Fibroblast of the aortic adventitia (primary cell): Measurements from ENCODE around the gene EEF2KMT. TPM values are rescaled to one million over a fixed set of nuclear protein-coding genes. Genes with fewer than 3 reads are reported as not detected.

Experiments used
- DNase-seq: peaks from one replicate; pipeline ENCODE4 v3.0.0-alpha.2; 2010; ENCODE audit warnings: low read depth
- H3K4me3 ChIP-seq: 2 replicates; pipeline ENCODE4 v1.5.1; 2011; ENCODE audit warnings: low read depth, mild to moderate bottlenecking, control low read depth, low read length, moderate library complexity
- total RNA-seq: library from RNA; depleted of rRNA; stranded (reverse); fragments of >200 nt; gene quantifications from 2 replicates; pipeline ENCODE4 v1.2.3, GENCODE V29; 2012; ENCODE audit warnings: low replicate concordance
- TF ChIP-seq, protein P1 (sequence below): IDR thresholded peaks from 2 replicates; pipeline ENCODE4 v1.5.1; 2011; ENCODE audit warnings: mild to moderate bottlenecking, low read length, control low read depth, inconsistent platforms; ENCODE audit not compliant: insufficient read depth

Gene EEF2KMT
- total RNA-seq, 1 donor = 13.1 TPM

DNA sequence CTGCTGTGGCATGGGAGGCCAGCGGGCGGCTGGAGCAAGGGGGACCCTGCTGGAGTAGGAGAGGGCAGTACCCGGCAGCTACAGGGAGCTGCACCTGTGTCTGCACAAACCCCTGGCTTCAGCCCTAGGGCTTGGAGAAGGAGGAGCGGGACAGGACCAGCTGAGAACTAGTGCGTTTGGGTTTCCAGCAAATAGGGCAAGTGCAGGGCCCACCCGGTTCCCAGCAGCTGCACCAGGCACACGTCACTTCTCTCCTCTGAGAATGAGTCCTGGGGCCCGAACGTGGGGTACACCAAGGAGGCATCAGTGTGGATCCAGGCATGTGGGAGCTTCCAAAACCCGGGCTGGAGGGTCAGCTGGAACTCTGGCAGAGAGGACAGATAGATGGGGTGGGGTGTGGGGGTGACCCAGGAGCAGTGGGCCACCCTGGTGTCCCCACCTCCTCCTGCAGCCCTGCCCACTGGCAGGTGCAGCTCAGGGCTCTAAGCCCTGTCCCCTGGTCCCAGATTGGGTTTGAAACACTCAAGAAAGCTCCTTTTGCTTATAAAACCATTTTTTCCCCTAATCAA lies 37.4 kb downstream of the EEF2KMT start:
- DNase-seq = no peak
- TF ChIP-seq, protein P1, sequence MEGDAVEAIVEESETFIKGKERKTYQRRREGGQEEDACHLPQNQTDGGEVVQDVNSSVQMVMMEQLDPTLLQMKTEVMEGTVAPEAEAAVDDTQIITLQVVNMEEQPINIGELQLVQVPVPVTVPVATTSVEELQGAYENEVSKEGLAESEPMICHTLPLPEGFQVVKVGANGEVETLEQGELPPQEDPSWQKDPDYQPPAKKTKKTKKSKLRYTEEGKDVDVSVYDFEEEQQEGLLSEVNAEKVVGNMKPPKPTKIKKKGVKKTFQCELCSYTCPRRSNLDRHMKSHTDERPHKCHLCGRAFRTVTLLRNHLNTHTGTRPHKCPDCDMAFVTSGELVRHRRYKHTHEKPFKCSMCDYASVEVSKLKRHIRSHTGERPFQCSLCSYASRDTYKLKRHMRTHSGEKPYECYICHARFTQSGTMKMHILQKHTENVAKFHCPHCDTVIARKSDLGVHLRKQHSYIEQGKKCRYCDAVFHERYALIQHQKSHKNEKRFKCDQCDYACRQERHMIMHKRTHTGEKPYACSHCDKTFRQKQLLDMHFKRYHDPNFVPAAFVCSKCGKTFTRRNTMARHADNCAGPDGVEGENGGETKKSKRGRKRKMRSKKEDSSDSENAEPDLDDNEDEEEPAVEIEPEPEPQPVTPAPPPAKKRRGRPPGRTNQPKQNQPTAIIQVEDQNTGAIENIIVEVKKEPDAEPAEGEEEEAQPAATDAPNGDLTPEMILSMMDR = no peak
- no peak overlapping the region for H3K4me3 ChIP-seq

DNA sequence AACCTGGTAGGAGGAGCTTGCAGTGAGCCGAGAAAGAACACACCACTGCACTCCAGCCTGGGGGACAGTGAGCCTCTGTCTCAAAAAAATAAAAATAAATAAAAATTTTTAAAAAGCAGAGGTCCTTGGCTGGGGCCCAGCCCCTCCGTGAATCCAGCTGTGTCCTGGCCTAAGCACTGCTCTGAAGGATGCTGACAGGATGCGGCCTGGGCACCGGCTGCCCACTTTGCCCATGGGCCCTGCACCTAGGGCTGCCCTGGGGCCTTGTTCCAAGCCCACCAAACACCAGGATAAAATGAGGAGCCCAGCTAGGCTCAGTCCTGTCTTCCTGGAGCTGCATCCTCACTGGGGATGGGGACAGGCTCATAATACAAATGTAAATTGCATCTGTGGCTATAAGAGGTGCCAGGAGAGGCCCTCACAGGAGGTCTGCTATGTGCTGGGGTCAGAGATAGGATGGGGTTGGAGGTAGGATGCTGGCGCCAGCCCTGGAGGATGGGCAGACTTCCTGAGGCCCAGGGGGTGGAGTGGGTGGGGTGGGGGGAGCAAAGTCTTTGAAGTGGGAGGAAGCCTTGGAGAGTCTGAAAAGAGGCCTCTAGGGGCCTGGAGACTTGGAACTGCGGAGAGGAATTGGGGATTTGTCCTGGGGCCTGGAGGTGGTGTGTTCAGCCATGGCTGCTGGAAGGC lies 38.1 kb downstream of the EEF2KMT start:
- no peak for DNase-seq
- H3K4me3 ChIP-seq = no peak overlapping the region
- TF ChIP-seq, protein P1 = no peak

DNA sequence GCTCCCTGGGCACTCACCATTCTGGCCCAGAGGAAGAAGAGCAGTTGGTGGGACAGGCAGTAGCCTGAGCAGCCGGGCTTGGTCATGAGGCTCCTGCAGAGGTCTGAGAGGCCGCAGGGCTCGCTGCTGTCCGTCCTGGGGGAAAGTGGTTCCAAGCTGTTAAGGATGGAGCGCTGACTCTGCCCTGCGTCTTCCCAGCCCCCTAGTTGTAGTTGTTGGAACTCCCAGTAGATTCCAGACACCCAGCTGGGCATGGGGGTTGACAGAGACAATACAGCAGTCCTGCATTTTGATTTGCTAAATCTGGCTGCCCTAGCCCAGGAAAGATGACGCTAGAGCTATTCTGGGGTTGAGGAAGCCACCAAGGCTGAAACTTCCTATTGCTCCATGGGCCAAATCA lies 39.1 kb downstream of the EEF2KMT start:
- H3K4me3 ChIP-seq = no peak overlapping the region
- DNase-seq = no peak
- TF ChIP-seq, protein P1 = no peak

DNA sequence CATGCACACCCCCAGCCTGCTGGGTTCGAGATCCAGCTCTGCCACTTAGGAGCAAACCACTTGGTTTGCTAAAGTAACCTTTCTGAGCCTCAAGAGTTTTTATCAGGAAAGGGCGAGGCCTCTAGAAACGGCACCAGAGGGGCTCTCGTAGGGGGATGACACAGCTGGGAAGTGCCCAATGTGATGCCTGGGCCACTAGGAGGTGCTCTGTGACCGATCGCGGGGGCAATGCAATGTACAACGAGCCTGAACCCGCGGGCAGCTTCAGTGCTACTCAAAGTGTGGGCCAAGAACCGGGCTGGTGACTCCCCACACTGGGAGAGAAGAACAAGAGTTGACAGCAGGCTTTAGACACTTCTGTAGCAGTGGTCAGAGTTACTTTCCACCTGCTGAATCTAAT lies 41.2 kb downstream of the EEF2KMT start:
- H3K4me3 ChIP-seq = no peak overlapping the region
- DNase-seq = no peak
- TF ChIP-seq, protein P1 = peak; percentile 49

DNA sequence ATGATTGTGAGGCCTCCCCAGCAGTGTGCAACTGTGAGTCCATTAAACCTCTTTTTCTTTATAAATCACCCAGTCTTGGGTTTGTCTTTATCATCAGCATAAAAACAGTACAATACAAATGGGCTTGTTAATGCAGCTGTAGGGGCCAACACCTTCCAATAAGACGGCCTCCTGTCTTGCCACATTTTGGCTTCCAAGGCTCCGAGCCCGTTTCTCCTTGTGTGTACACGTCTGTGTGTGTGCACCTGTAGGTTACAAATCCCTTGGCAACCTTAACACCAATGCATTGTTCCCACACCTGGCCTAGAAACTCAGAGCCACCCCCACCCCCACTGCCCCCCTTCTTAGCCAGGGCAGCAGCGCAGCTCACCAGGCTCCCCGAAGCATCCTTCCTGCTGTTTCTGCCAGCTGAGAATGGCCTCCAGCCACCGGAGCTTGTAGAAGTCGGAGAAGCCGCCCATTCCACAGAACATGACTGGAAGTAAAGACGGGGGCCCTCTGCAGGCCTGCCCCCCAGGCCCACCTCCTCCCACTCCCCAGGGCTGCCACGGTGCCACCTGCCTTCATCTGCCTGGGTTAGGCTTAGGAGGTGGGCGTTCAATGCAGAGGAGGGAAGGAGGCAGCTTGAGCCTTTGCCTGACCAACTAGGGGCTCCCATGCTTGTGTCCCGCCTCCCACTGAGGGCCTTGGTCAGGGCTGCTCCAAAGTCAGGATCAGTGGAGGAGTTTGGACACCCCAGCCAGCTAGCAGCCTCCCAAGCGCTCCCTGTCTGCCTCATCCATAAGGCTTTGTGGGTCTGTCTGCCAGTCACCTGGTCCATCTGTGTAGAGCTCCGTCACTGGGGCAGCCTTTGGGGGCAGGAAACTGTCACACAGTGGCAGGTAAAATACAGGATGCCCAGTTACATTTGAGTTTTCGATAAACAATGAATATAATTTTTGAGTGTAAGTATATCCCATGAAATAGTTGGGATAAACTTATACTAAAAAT lies 42.4 kb downstream of the EEF2KMT start:
- H3K4me3 ChIP-seq = no peak overlapping the region
- no peak for DNase-seq
- TF ChIP-seq, protein P1 = no peak

DNA sequence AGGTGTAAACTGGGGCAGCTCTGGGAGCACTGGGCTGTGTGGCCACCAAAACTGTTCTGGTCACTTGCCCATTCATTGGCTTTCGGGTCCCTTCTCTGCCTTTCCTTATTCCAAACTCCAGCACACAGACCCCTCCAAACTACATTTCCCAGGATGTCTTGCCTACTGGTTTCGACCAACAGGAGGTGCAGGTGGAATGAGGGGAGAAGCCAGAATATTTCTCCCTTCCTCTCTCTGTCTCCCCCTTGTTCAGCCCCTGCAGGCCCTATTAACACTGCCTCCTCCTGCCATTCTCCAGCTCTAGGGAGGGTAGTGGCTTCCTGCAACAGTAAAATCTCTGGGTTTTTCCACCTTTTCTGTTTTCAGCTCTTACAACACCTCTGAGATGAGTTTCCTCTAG lies 50.7 kb downstream of the EEF2KMT start:
- no peak for DNase-seq
- TF ChIP-seq, protein P1 = no peak
- no peak overlapping the region for H3K4me3 ChIP-seq
